GM12801 (cell line): ENCODE data around the gene SBK3.

Source experiments
- CTCF ChIP-seq: IDR thresholded peaks from one replicate; pipeline ENCODE4 v1.5.1; 2011; ENCODE audit warnings: control low read depth; ENCODE audit not compliant: insufficient read length; ENCODE audit errors: extremely low read depth

SBK3 gene

GRCh38 chr19:55545443-55545842 lies at the start of gene SBK3:
Gene SBK3 (minus strand): TSS chr19:55545543. CDS start chr19:55545543, 0 bp downstream.
- no peak for TF ChIP-seq CTCF

GRCh38 chr19:55593096-55593772 lies 47.9 kb upstream of the SBK3 start:
- TF ChIP-seq CTCF = no peak

- TF ChIP-seq CTCF = no peak
Observed at GRCh38 chr19:55592391-55593090, 47.2 kb upstream of the SBK3 start.

- TF ChIP-seq CTCF = no peak
Observed at GRCh38 chr19:55591555-55591954, 46.2 kb upstream of the SBK3 start.

GRCh38 chr19:55590617-55591016 lies 45.3 kb upstream of the SBK3 start:
- TF ChIP-seq CTCF = no peak

GRCh38 chr19:55590109-55590508 lies 44.8 kb upstream of the SBK3 start:
- TF ChIP-seq CTCF = no peak

GRCh38 chr19:55588738-55589137 lies 43.4 kb upstream of the SBK3 start:
- TF ChIP-seq CTCF = no peak
